ENCODE measurements around the gene GSK3B.

Gene GSK3B

GRCh38 chr3:119779731-119780383, 314.4 kb downstream of the GSK3B start:
- DNase-seq (ENCODE audit: low read depth in 2 of 2), result no peak

GRCh38 chr3:119778811-119779210, 315.4 kb downstream of the GSK3B start:
- no peak for DNase-seq (ENCODE audit: low read depth in 2 of 2)

- no peak for DNase-seq (ENCODE audit: low read depth in 2 of 2)
Observed at GRCh38 chr3:119778176-119778575, 316.1 kb downstream of the GSK3B start.

GRCh38 chr3:119776304-119776703, 317.9 kb downstream of the GSK3B start:
- DNase-seq (ENCODE audit: low read depth in 2 of 2), result no peak

- DNase-seq (ENCODE audit: low read depth in 2 of 2), result no peak
Observed at GRCh38 chr3:119774444-119774843, 319.8 kb downstream of the GSK3B start.
